Transverse colon (tissue), 4 donors: Measurements from ENCODE around the gene CACNG6. TPM values are rescaled to one million over a fixed set of nuclear protein-coding genes. Genes with fewer than 3 reads are reported as not detected.

ENCODE experiments used
- DNase-seq: peaks from one replicate; pipeline ENCODE4 v3.0.0-alpha.2; 2019
- H3K27ac ChIP-seq, 4 donors: fragments of 200-600 bp; sonication (generic); 2 replicates each; pipeline ENCODE4 v1.5.1; 2016 to 2018; ENCODE audit warnings: inconsistent platforms in 4 of 4
- H3K27me3 ChIP-seq: fragments of 200-600 bp; sonication (generic); 2 replicates; pipeline ENCODE4 v1.5.1; 2017; ENCODE audit warnings: inconsistent platforms
- H3K36me3 ChIP-seq, 4 donors: fragments of 200-600 bp; sonication (generic); 2 replicates each; pipeline ENCODE4 v1.5.1; 2017 to 2019; ENCODE audit warnings: inconsistent platforms in 4 of 4
- H3K4me1 ChIP-seq, 4 donors: fragments of 200-600 bp; sonication (generic); 2 replicates each; pipeline ENCODE4 v1.5.1; 2017 to 2020; ENCODE audit warnings: inconsistent platforms in 4 of 4
- H3K4me3 ChIP-seq, 4 donors: fragments of 200-600 bp; sonication (generic); 1 replicate in 1 of 4; 2 replicates in 3 of 4; pipeline versions ENCODE4 v1.5.1 to v1.6.1; 2017 to 2019; ENCODE audit warnings: inconsistent platforms in 4 of 4
- H3K9me3 ChIP-seq, 2 donors: fragments of 200-600 bp; sonication (generic); 2 replicates each; pipeline ENCODE4 v1.5.1; 2017 to 2019; ENCODE audit warnings: inconsistent platforms in 2 of 2
- CTCF ChIP-seq, 5 experiments: fragments of 200-600 bp in 3 of 5; fragments of 450-650 bp in 2 of 5; sonication (generic) in 3 of 5; IDR thresholded peaks; 1 replicate in 2 of 5; 2 replicates in 3 of 5; pipeline ENCODE4 v1.5.1; 2016 to 2017; ENCODE audit warnings: antibody characterized with exemption in 5 of 5, inconsistent platforms in 3 of 5, mild to moderate bottlenecking in 2 of 5, moderate library complexity in 1 of 5
- EP300 ChIP-seq: sonication (generic); formaldehyde crosslinking; IDR thresholded peaks from one replicate; pipeline ENCODE4 v1.6.1; 2017; ENCODE audit warnings: antibody characterized with exemption, low read depth
- POLR2A ChIP-seq: fragments of 450-650 bp; IDR thresholded peaks from one replicate; pipeline ENCODE4 v1.6.1; 2016; ENCODE audit warnings: antibody characterized with exemption, mild to moderate bottlenecking, moderate library complexity
- POLR2AphosphoS5 ChIP-seq, 3 donors: sonication (generic); formaldehyde crosslinking; IDR thresholded peaks; one replicate each; pipeline ENCODE4 v1.6.1; 2016; ENCODE audit warnings: antibody characterized with exemption in 3 of 3
- WGBS, 2 donors: methylation state at CpG; one replicate each; pipeline ENCODE4 v1.1.5; 2018; ENCODE audit warnings: low coverage in 1 of 2; 5-methylcytosine and 5-hydroxymethylcytosine counted together
- in situ Hi-C, 4 donors: fragments of 200-750 bp; cut with MboI; loops; one replicate each; pipeline versions ENCODE4 v1.15.0 to v1.15.1; 2017; ENCODE audit warnings: low sequenced_read_pairs in 3 of 4, low pct_ligation_motif_present in 1 of 4, low pct_unique_long_range_greater_than_20kb in 1 of 4
- intact Hi-C: fragments of 100-400 bp; cut with DNase I; formaldehyde crosslinking; loops from one replicate; pipeline ENCODE4 v1.15.1; 2023; ENCODE audit warnings: low total_unique reads
- total RNA-seq, 4 donors: library from RNA; depleted of rRNA; stranded (reverse); fragments of >200 nt; gene quantifications; one replicate each; pipeline ENCODE4 v1.1.0, GENCODE V29; 2016

CACNG6 gene
- total RNA-seq, 4 donors from 2014 or later: not detected

- no peaks in the 10 kb centered on the region for H3K9me3 ChIP-seq
- no peak overlapping the region for H3K27ac ChIP-seq
- no peak overlapping the region for H3K4me3 ChIP-seq
- intact Hi-C loops (no loop called here), in situ Hi-C loops (no loop called here)
- H3K36me3 ChIP-seq: no peaks in the 10 kb centered on the region
- TF ChIP-seq POLR2AphosphoS5 (IDR thresholded peaks at IDR 0.05) (no peak), POLR2A (no peak), EP300 (no peak), CTCF (IDR thresholded peaks at IDR 0.05) (no peak)
- DNase-seq: no peak
- 84% methylated on average over 5 of the region's 5 CpGs; no CpG with 5 or more reads in 1 of the 2 donors for WGBS, 2 donors
- H3K27me3 ChIP-seq: peaks cover 67% of the 10 kb centered on the region
- peaks cover 3 to 9% (median 7%) of the 10 kb centered on the region in 4 donors for H3K4me1 ChIP-seq
Measured at GRCh38 chr19:53994811-53995210, 3.4 kb downstream of the CACNG6 start.

GRCh38 chr19:53998223-53998622 is 6.8 kb downstream of the CACNG6 start:
- Histone ChIP-seq H3K4me3 (no peak overlapping the region), H3K27me3 (peaks cover 43% of the 10 kb centered on the region), H3K27ac (no peak overlapping the region), H3K9me3 (no peaks in the 10 kb centered on the region), H3K36me3 (no peaks in the 10 kb centered on the region), H3K4me1 (no peaks in the 10 kb centered on the region)
- no peak for DNase-seq
- intact Hi-C loops: no loop called here
- WGBS, 2 donors: 56 to 63% methylated on average over 5 to 7 of the region's 7 CpGs
- in situ Hi-C loops: no loop called here
- TF ChIP-seq POLR2A (no peak), CTCF (IDR thresholded peaks at IDR 0.05) (no peak), POLR2AphosphoS5 (IDR thresholded peaks at IDR 0.05) (no peak), EP300 (no peak)

- intact Hi-C loops: no loop called here
- in situ Hi-C loops: no loop called here
- WGBS, 2 donors: 61 to 100% methylated on average over 1 to 5 of the region's 5 CpGs
Measured at GRCh38 chr19:53999694-54000093, 8.3 kb downstream of the CACNG6 start.

GRCh38 chr19:54001496-54001895 is 10.1 kb downstream of the CACNG6 start:
- no peaks in the 10 kb centered on the region for H3K9me3 ChIP-seq
- 69 to 83% methylated on average over 2 of the region's 2 CpGs for WGBS, 2 donors
- no peak overlapping the region for H3K4me3 ChIP-seq
- DNase-seq: no peak
- no peak overlapping the region for H3K27ac ChIP-seq
- TF ChIP-seq POLR2AphosphoS5 (IDR thresholded peaks at IDR 0.05) (no peak), EP300 (no peak), POLR2A (no peak), CTCF (IDR thresholded peaks at IDR 0.05) (no peak)
- peaks cover 34% of the 10 kb centered on the region for H3K27me3 ChIP-seq
- intact Hi-C loops: no loop called here
- in situ Hi-C loops: no loop called here
- H3K4me1 ChIP-seq: no peaks in the 10 kb centered on the region
- no peaks in the 10 kb centered on the region for H3K36me3 ChIP-seq

More at GRCh38 chr19:53999694-54000093, 8.3 kb downstream of the CACNG6 start:
- Histone ChIP-seq H3K27ac (no peak overlapping the region), H3K9me3 (no peaks in the 10 kb centered on the region), H3K36me3 (no peaks in the 10 kb centered on the region), H3K27me3 (peaks cover 43% of the 10 kb centered on the region), H3K4me3 (no peak overlapping the region), H3K4me1 (no peaks in the 10 kb centered on the region)
- TF ChIP-seq POLR2A (no peak), EP300 (no peak), CTCF (IDR thresholded peaks at IDR 0.05) (no peak)
- DNase-seq: no peak
